ENCODE data around the gene OR10A7.

The OR10A7 gene

GRCh38 chr12:55253281-55253680, 32.5 kb downstream of the OR10A7 start:
- no peak for TF ChIP-seq ZNF565 (CRISPR knock-in tag; conservative IDR thresholded peaks at IDR 0.05; ENCODE audit: low read depth)
- no peak for TF ChIP-seq TSHZ2 (CRISPR knock-in tag; IDR thresholded peaks at IDR 0.05)
- no peak for TF ChIP-seq RARB (CRISPR knock-in tag; IDR thresholded peaks at IDR 0.05)
- TF ChIP-seq PPARA (CRISPR knock-in tag; IDR thresholded peaks at IDR 0.05; ENCODE audit: borderline replicate concordance) = no peak
- no peak for ATAC-seq

- TF ChIP-seq POU6F1 (CRISPR knock-in tag; IDR thresholded peaks at IDR 0.05; ENCODE audit: borderline replicate concordance, low read depth) = no peak
- TF ChIP-seq TOX (CRISPR knock-in tag; IDR thresholded peaks at IDR 0.05; ENCODE audit: borderline replicate concordance) = no peak
- TF ChIP-seq CREB5 (CRISPR knock-in tag; IDR thresholded peaks at IDR 0.05; ENCODE audit: low read depth) = no peak
- no peak for TF ChIP-seq ESRRG (CRISPR knock-in tag; IDR thresholded peaks at IDR 0.05)
- TF ChIP-seq BACH2 (CRISPR knock-in tag; IDR thresholded peaks at IDR 0.05; ENCODE audit: borderline replicate concordance) = no peak
- TF ChIP-seq ISL1 (CRISPR knock-in tag; IDR thresholded peaks at IDR 0.05) = no peak
- TF ChIP-seq ZFP30 (CRISPR knock-in tag; IDR thresholded peaks at IDR 0.05) = no peak
- no peak for TF ChIP-seq OSR1 (CRISPR knock-in tag; IDR thresholded peaks at IDR 0.05)
- TF ChIP-seq ARNTL (CRISPR knock-in tag; IDR thresholded peaks at IDR 0.05; ENCODE audit: borderline replicate concordance, low read depth) = no peak
- no peak for TF ChIP-seq ZNF8 (CRISPR knock-in tag; IDR thresholded peaks at IDR 0.05)
- no peak for TF ChIP-seq GLIS3 (CRISPR knock-in tag; IDR thresholded peaks at IDR 0.05)
- no peak for TF ChIP-seq CSDC2 (CRISPR knock-in tag; IDR thresholded peaks at IDR 0.05)
- TF ChIP-seq PPARA (CRISPR knock-in tag; IDR thresholded peaks at IDR 0.05; ENCODE audit: borderline replicate concordance) = no peak
- TF ChIP-seq SNAI2 (CRISPR knock-in tag; IDR thresholded peaks at IDR 0.05) = no peak
- no peak for ATAC-seq
Measured at GRCh38 chr12:55256831-55257230, 36.0 kb downstream of the OR10A7 start.

- TF ChIP-seq TOX (CRISPR knock-in tag; IDR thresholded peaks at IDR 0.05; ENCODE audit: borderline replicate concordance) (no peak), ESRRG (CRISPR knock-in tag; IDR thresholded peaks at IDR 0.05) (no peak), RARB (CRISPR knock-in tag; IDR thresholded peaks at IDR 0.05) (no peak), CSDC2 (CRISPR knock-in tag; IDR thresholded peaks at IDR 0.05) (no peak), TCF4 (CRISPR knock-in tag; IDR thresholded peaks at IDR 0.05; ENCODE audit: borderline replicate concordance) (no peak), ZFP3 (CRISPR knock-in tag; IDR thresholded peaks at IDR 0.05) (no peak), PATZ1 (CRISPR knock-in tag; IDR thresholded peaks at IDR 0.05; ENCODE audit: borderline replicate concordance) (no peak), ZNF8 (CRISPR knock-in tag; IDR thresholded peaks at IDR 0.05) (no peak), CREB5 (CRISPR knock-in tag; IDR thresholded peaks at IDR 0.05; ENCODE audit: low read depth) (no peak), ZFP30 (CRISPR knock-in tag; IDR thresholded peaks at IDR 0.05) (no peak), ZNF565 (CRISPR knock-in tag; conservative IDR thresholded peaks at IDR 0.05; ENCODE audit: low read depth) (no peak), ZNF70 (CRISPR knock-in tag; IDR thresholded peaks at IDR 0.05) (no peak), ARNTL (CRISPR knock-in tag; IDR thresholded peaks at IDR 0.05; ENCODE audit: borderline replicate concordance, low read depth) (no peak), OSR1 (CRISPR knock-in tag; IDR thresholded peaks at IDR 0.05) (no peak), SNAI2 (CRISPR knock-in tag; IDR thresholded peaks at IDR 0.05) (no peak)
- TF ChIP-seq, protein P1, sequence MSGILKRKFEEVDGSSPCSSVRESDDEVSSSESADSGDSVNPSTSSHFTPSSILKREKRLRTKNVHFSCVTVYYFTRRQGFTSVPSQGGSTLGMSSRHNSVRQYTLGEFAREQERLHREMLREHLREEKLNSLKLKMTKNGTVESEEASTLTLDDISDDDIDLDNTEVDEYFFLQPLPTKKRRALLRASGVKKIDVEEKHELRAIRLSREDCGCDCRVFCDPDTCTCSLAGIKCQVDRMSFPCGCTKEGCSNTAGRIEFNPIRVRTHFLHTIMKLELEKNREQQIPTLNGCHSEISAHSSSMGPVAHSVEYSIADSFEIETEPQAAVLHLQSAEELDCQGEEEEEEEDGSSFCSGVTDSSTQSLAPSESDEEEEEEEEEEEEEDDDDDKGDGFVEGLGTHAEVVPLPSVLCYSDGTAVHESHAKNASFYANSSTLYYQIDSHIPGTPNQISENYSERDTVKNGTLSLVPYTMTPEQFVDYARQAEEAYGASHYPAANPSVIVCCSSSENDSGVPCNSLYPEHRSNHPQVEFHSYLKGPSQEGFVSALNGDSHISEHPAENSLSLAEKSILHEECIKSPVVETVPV (CRISPR knock-in tag; IDR thresholded peaks at IDR 0.05) = no peak
- ATAC-seq = no peak
Measured at GRCh38 chr12:55258303-55258702, 37.5 kb downstream of the OR10A7 start.
